Bronchial epithelial cell (primary cell): ENCODE data around the gene TGFBR1. TPM values are rescaled to one million over a fixed set of nuclear protein-coding genes. Genes with fewer than 3 reads are reported as not detected.

Experiments
- DNase-seq: peaks from one replicate; pipeline ENCODE4 v3.0.0-alpha.2; 2010; ENCODE audit warnings: low read depth
- FAIRE-seq: peaks from 2 replicates; lab custom pipeline; 2011; peaks lifted over from hg19 to GRCh38; lab: Jason Lieb, UNC
- H3K27me3 ChIP-seq: 2 replicates; pipeline ENCODE4 v1.5.1; 2011; ENCODE audit warnings: low read length; ENCODE audit not compliant: control insufficient read depth, insufficient read depth
- H3K36me3 ChIP-seq: 2 replicates; pipeline ENCODE4 v1.5.1; 2011; ENCODE audit warnings: low read length; ENCODE audit not compliant: control insufficient read depth, insufficient read depth
- H3K4me3 ChIP-seq: 2 replicates; pipeline ENCODE4 v1.5.1; 2011; ENCODE audit warnings: mild to moderate bottlenecking, low read depth, low read length, control low read depth
- CTCF ChIP-seq: IDR thresholded peaks from 2 replicates; pipeline ENCODE4 v1.5.1; 2011; ENCODE audit warnings: mild to moderate bottlenecking, moderate library complexity, low read length, control low read depth, inconsistent platforms; ENCODE audit not compliant: insufficient read depth, severe bottlenecking
- total RNA-seq: library from RNA; depleted of rRNA; stranded (reverse); fragments of >200 nt; gene quantifications from 2 replicates; pipeline ENCODE4 v1.2.1, GENCODE V29; 2014

The TGFBR1 gene
- total RNA-seq, 1 donor from 2014 or later = 110 TPM

GRCh38 chr9:99147177-99147576 is 42.3 kb downstream of the TGFBR1 start:
- no peak for DNase-seq
- no peak for FAIRE-seq
- H3K4me3 ChIP-seq = no peak overlapping the region
- TF ChIP-seq CTCF = no peak
- no peaks in the 10 kb centered on the region for H3K27me3 ChIP-seq
- peaks cover 9% of the 10 kb centered on the region for H3K36me3 ChIP-seq

- no peak for TF ChIP-seq CTCF
- FAIRE-seq (no peak), DNase-seq (no peak)
- H3K36me3 ChIP-seq = peaks cover 7% of the 10 kb centered on the region
- H3K4me3 ChIP-seq = no peak overlapping the region
- no peaks in the 10 kb centered on the region for H3K27me3 ChIP-seq
These were observed 45.7 kb downstream of the TGFBR1 start for GRCh38 chr9:99150451-99151171.

GRCh38 chr9:99154356-99154755 is 49.4 kb downstream of the TGFBR1 start:
- Histone ChIP-seq H3K4me3 (no peak overlapping the region), H3K27me3 (no peaks in the 10 kb centered on the region), H3K36me3 (no peaks in the 10 kb centered on the region)
- no peak for FAIRE-seq
- DNase-seq = no peak
- TF ChIP-seq CTCF = no peak

- FAIRE-seq (no peak), DNase-seq (no peak)
- no peak for TF ChIP-seq CTCF
- Histone ChIP-seq H3K36me3 (no peaks in the 10 kb centered on the region), H3K27me3 (no peaks in the 10 kb centered on the region), H3K4me3 (no peak overlapping the region)
These were observed 50.8 kb downstream of the TGFBR1 start for GRCh38 chr9:99155736-99156135.

GRCh38 chr9:99158629-99159028 is 53.7 kb downstream of the TGFBR1 start:
- H3K36me3 ChIP-seq = no peaks in the 10 kb centered on the region
- TF ChIP-seq CTCF = no peak
- no peak overlapping the region for H3K4me3 ChIP-seq
- H3K27me3 ChIP-seq = no peaks in the 10 kb centered on the region
- no peak for DNase-seq
- no peak for FAIRE-seq

- no peak overlapping the region for H3K4me3 ChIP-seq
- H3K27me3 ChIP-seq = no peaks in the 10 kb centered on the region
- no peak for FAIRE-seq
- no peak for TF ChIP-seq CTCF
- H3K36me3 ChIP-seq = no peaks in the 10 kb centered on the region
- no peak for DNase-seq
These were observed 55.3 kb downstream of the TGFBR1 start for GRCh38 chr9:99160173-99160572.
